ENCODE results near the gene REG1B. TPM values are rescaled to one million over a fixed set of nuclear protein-coding genes. Genes with fewer than 3 reads are reported as not detected.

REG1B gene
- total RNA-seq, 1 experiment from 2014 or later: not detected

DNA sequence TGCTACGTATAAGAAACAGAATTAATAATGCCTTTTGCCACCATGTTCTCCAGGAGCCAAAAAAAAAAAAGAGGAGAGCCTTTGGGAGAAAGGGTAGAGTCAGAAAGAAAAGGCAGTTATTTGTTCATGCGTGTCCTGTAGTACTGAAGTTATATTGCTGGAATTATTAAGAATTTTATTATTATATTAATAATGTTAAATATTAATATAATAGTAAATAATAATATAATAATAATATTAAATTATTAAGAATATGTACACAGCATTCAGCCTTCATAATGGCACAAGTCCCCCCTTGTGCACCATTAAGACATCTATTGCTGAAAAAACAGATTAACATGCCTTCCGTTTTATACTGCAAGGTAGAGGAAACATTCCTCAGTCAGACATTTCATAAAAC is 40.6 kb upstream of the REG1B start:
- no peaks in the 10 kb centered on the region for H3K9me3 Mint-ChIP-seq
- no CpG with 5 or more reads among the region's 3 CpGs for WGBS (ENCODE audit: extremely low coverage, insufficient read length, low lambda C conversion rate)

More for the DNA sequence above, 40.6 kb upstream of the REG1B start:
- Histone ChIP-seq H3K79me2 (ENCODE audit: insufficient read depth, low read length) (no peaks in the 10 kb centered on the region), H3T11ph (ENCODE audit: low read length) (no peak overlapping the region), H4K20me1 (ENCODE audit: control insufficient read depth, insufficient read depth, insufficient read length) (no peaks in the 10 kb centered on the region), H3K9ac (ENCODE audit: extremely low read depth, insufficient read length, low read length) (no peak overlapping the region), H4K8ac (replicated peaks; ENCODE audit: insufficient read length, low read depth, low read length) (no peak overlapping the region), H3K4ac (ENCODE audit: low read depth, low read length) (no peak overlapping the region), H2BK120ac (ENCODE audit: low read depth, low read length, poor library complexity, severe bottlenecking) (no peak overlapping the region), H3K4me2 (ENCODE audit: insufficient read depth, insufficient read length, low read length) (no peak overlapping the region), H2BK12ac (ENCODE audit: insufficient read length, low read depth, low read length) (no peak overlapping the region), H3K23me2 (ENCODE audit: insufficient read length, low read depth, low read length, poor library complexity, severe bottlenecking) (no peaks in the 10 kb centered on the region), H2AK5ac (ENCODE audit: insufficient read length, low read length) (no peak overlapping the region), H3K18ac (ENCODE audit: insufficient read length, low read depth, low read length) (no peak overlapping the region), H2BK20ac (ENCODE audit: low read depth, low read length, poor library complexity, severe bottlenecking) (no peak overlapping the region), H4K5ac (ENCODE audit: insufficient read length, low read depth, low read length) (no peak overlapping the region), H3K9me3 (ENCODE audit: control insufficient read depth, low read depth, low read length) (no peaks in the 10 kb centered on the region), H3K27me3 (ENCODE audit: insufficient read depth, low read length) (no peaks in the 10 kb centered on the region), H3K14ac (ENCODE audit: insufficient read depth, low read length) (no peak overlapping the region), H4K91ac (ENCODE audit: insufficient read length, low read depth, low read length) (no peak overlapping the region), H2AFZ (ENCODE audit: low read length) (no peak overlapping the region), H2BK5ac (ENCODE audit: insufficient read length, low read length) (no peak overlapping the region), H3K23ac (ENCODE audit: insufficient read length, low read depth, low read length) (no peak overlapping the region), H3K79me1 (ENCODE audit: insufficient read depth, low read depth, low read length, poor library complexity, severe bottlenecking) (no peaks in the 10 kb centered on the region), H2BK15ac (ENCODE audit: low read depth, low read length) (no peak overlapping the region), H3K4me1 (ENCODE audit: insufficient read depth, low read length) (no peaks in the 10 kb centered on the region), H3K56ac (ENCODE audit: insufficient read length, low read depth, low read length) (no peak overlapping the region), H3K27ac (ENCODE audit: insufficient read length, low read depth, low read length) (no peak overlapping the region)
- Mint-ChIP-seq H3K4me3 (no peak overlapping the region), H3K27ac (no peak overlapping the region), H3K27me3 (ENCODE audit: low read depth) (no peaks in the 10 kb centered on the region), H3K4me1 (peaks cover 5% of the 10 kb centered on the region in 2 experiments; a peak in 1 of 4 replicates), H3K36me3 (ENCODE audit: insufficient read depth in 1 of 3, low read depth in 3 of 3) (no peaks in the 10 kb centered on the region)
- TF ChIP-seq, protein P1, sequence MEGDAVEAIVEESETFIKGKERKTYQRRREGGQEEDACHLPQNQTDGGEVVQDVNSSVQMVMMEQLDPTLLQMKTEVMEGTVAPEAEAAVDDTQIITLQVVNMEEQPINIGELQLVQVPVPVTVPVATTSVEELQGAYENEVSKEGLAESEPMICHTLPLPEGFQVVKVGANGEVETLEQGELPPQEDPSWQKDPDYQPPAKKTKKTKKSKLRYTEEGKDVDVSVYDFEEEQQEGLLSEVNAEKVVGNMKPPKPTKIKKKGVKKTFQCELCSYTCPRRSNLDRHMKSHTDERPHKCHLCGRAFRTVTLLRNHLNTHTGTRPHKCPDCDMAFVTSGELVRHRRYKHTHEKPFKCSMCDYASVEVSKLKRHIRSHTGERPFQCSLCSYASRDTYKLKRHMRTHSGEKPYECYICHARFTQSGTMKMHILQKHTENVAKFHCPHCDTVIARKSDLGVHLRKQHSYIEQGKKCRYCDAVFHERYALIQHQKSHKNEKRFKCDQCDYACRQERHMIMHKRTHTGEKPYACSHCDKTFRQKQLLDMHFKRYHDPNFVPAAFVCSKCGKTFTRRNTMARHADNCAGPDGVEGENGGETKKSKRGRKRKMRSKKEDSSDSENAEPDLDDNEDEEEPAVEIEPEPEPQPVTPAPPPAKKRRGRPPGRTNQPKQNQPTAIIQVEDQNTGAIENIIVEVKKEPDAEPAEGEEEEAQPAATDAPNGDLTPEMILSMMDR (conservative IDR thresholded peaks at IDR 0.05): no peak
- DNase-seq: no peak

All from H9 (cell line).